Keratinocyte (primary cell): ENCODE data around the gene SLC20A1.

Source experiments
- CTCF ChIP-seq, 3 experiments: IDR thresholded peaks in 1 of 3; conservative IDR thresholded peaks in 1 of 3; optimal IDR thresholded peaks in 1 of 3; 2 replicates in 2 of 3; 3 replicates in 1 of 3; pipeline versions ENCODE3 to v1.5.1; 2011; ENCODE audit warnings: low read length in 3 of 3, mild to moderate bottlenecking in 3 of 3, moderate library complexity in 2 of 3, control low read depth in 1 of 3, inconsistent platforms in 1 of 3; ENCODE audit not compliant: insufficient read depth in 2 of 3; ENCODE audit errors: extremely low read depth in 1 of 3
- EZH2 ChIP-seq: IDR thresholded peaks from one replicate; pipeline ENCODE4 v1.6.1; 2012; ENCODE audit warnings: inconsistent platforms, mild to moderate bottlenecking, low read length, moderate library complexity

GRCh38 chr2:112626604-112627059, 19.1 kb upstream of the SLC20A1 start:
- TF ChIP-seq CTCF (optimal IDR thresholded peaks at IDR 0.05 in 1 of 3, IDR thresholded peaks at IDR 0.05 in 1 of 3, conservative IDR thresholded peaks at IDR 0.05 in 1 of 3; ENCODE audit: extremely low read depth in 1 of 3, insufficient read depth in 2 of 3, low read length in 3 of 3) (peak; percentile 91 to 94 (median 91)), EZH2 (no peak)
